ENCODE measurements around the gene SPINK1. TPM values are rescaled to one million over a fixed set of nuclear protein-coding genes. Genes with fewer than 3 reads are reported as not detected.
"Not testable (repeated sequence)": the region's sequence is repeated elsewhere in the genome, so short reads cannot be mapped to it uniquely, and the experiment has no call there.

The SPINK1 gene
- total RNA-seq, 1 donor from 2014 or later: not detected

- no peaks in the 10 kb centered on the region for H3K9me3 Mint-ChIP-seq (ENCODE audit: unreplicated experiment)
Measured at GRCh38 chr5:147830035-147830434, 1.4 kb downstream of the SPINK1 start.

GRCh38 chr5:147827017-147827416, 4.5 kb downstream of the SPINK1 start:
- H3K9me3 Mint-ChIP-seq (ENCODE audit: unreplicated experiment); H3K36me3 Mint-ChIP-seq (ENCODE audit: unreplicated experiment); DNase-seq; H3K4me3 Mint-ChIP-seq (ENCODE audit: unreplicated experiment); H3K4me1 Mint-ChIP-seq (ENCODE audit: low read depth, unreplicated experiment); H3K27ac Mint-ChIP-seq (ENCODE audit: unreplicated experiment); H3K27me3 Mint-ChIP-seq (ENCODE audit: unreplicated experiment): not testable (repeated sequence)

More at GRCh38 chr5:147830035-147830434, 1.4 kb downstream of the SPINK1 start:
- no peak for TF ChIP-seq CTCF (IDR thresholded peaks at IDR 0.05; ENCODE audit: partially characterized antibody, unreplicated experiment)
- H3K36me3 Mint-ChIP-seq (ENCODE audit: unreplicated experiment): no peaks in the 10 kb centered on the region
- DNase-seq: no peak
- no peaks in the 10 kb centered on the region for H3K4me1 Mint-ChIP-seq (ENCODE audit: low read depth, unreplicated experiment)
- no peak overlapping the region for H3K27ac Mint-ChIP-seq (ENCODE audit: unreplicated experiment)
- no peak overlapping the region for H3K4me3 Mint-ChIP-seq (ENCODE audit: unreplicated experiment)
- no peaks in the 10 kb centered on the region for H3K27me3 Mint-ChIP-seq (ENCODE audit: unreplicated experiment)

GRCh38 chr5:147826361-147826760, 5.1 kb downstream of the SPINK1 start:
- Mint-ChIP-seq H3K4me1 (ENCODE audit: low read depth, unreplicated experiment) (peaks cover 5% of the 10 kb centered on the region), H3K9me3 (ENCODE audit: unreplicated experiment) (no peaks in the 10 kb centered on the region), H3K36me3 (ENCODE audit: unreplicated experiment) (no peaks in the 10 kb centered on the region), H3K4me3 (ENCODE audit: unreplicated experiment) (no peak overlapping the region), H3K27ac (ENCODE audit: unreplicated experiment) (no peak overlapping the region), H3K27me3 (ENCODE audit: unreplicated experiment) (no peaks in the 10 kb centered on the region)
- no peak for DNase-seq
- no peak for TF ChIP-seq CTCF (IDR thresholded peaks at IDR 0.05; ENCODE audit: partially characterized antibody, unreplicated experiment)

GRCh38 chr5:147822686-147823491, 8.6 kb downstream of the SPINK1 start:
- peak; percentile 77 for TF ChIP-seq CTCF (IDR thresholded peaks at IDR 0.05; ENCODE audit: partially characterized antibody, unreplicated experiment)
- H3K36me3 Mint-ChIP-seq (ENCODE audit: unreplicated experiment): no peaks in the 10 kb centered on the region
- H3K9me3 Mint-ChIP-seq (ENCODE audit: unreplicated experiment): no peaks in the 10 kb centered on the region
- peak; percentile 35 for DNase-seq
- H3K4me1 Mint-ChIP-seq (ENCODE audit: low read depth, unreplicated experiment): peaks cover 8% of the 10 kb centered on the region
- no peak overlapping the region for H3K4me3 Mint-ChIP-seq (ENCODE audit: unreplicated experiment)
- H3K27me3 Mint-ChIP-seq (ENCODE audit: unreplicated experiment): peaks cover 2% of the 10 kb centered on the region
- no peak overlapping the region for H3K27ac Mint-ChIP-seq (ENCODE audit: unreplicated experiment)

- not testable (repeated sequence) for H3K9me3 Mint-ChIP-seq (ENCODE audit: unreplicated experiment); DNase-seq; H3K36me3 Mint-ChIP-seq (ENCODE audit: unreplicated experiment); H3K27me3 Mint-ChIP-seq (ENCODE audit: unreplicated experiment); H3K4me3 Mint-ChIP-seq (ENCODE audit: unreplicated experiment); H3K4me1 Mint-ChIP-seq (ENCODE audit: low read depth, unreplicated experiment); H3K27ac Mint-ChIP-seq (ENCODE audit: unreplicated experiment)
Measured at GRCh38 chr5:147822222-147822621, 9.2 kb downstream of the SPINK1 start.

GRCh38 chr5:147821766-147822165, 9.7 kb downstream of the SPINK1 start:
- H3K4me3 Mint-ChIP-seq (ENCODE audit: unreplicated experiment): no peak overlapping the region
- no peaks in the 10 kb centered on the region for H3K9me3 Mint-ChIP-seq (ENCODE audit: unreplicated experiment)
- no peak overlapping the region for H3K27ac Mint-ChIP-seq (ENCODE audit: unreplicated experiment)
- no peak for TF ChIP-seq CTCF (IDR thresholded peaks at IDR 0.05; ENCODE audit: partially characterized antibody, unreplicated experiment)
- DNase-seq: no peak
- no peaks in the 10 kb centered on the region for H3K36me3 Mint-ChIP-seq (ENCODE audit: unreplicated experiment)
- H3K4me1 Mint-ChIP-seq (ENCODE audit: low read depth, unreplicated experiment): peaks cover 8% of the 10 kb centered on the region
- H3K27me3 Mint-ChIP-seq (ENCODE audit: unreplicated experiment): peaks cover 2% of the 10 kb centered on the region

All from glutamatergic neuron (in vitro differentiated cells).